GM21786 (cell line): ENCODE measurements around the gene SEMA7A.
A peak's percentile ranks its signal among the peaks of the same experiment; 100 is the strongest.
"Not testable (repeated sequence)": the region's sequence is repeated elsewhere in the genome, so short reads cannot be mapped to it uniquely, and the experiment has no call there.

Experiments used
- ATAC-seq: cut with Tn5 transposase; IDR thresholded peaks from one replicate; pipeline ENCODE4 v1.9.1; 2021; ENCODE audit not compliant: unreplicated experiment

SEMA7A gene

GRCh38 chr15:74433592-74434262 lies at the start of gene SEMA7A:
Gene SEMA7A (minus strand): TSS chr15:74433958. CDS start chr15:74433918, 40 bp downstream.
- ATAC-seq = peak; percentile 49

GRCh38 chr15:74482661-74483060 lies 48.9 kb upstream of the SEMA7A start:
- no peak for ATAC-seq

GRCh38 chr15:74480364-74480763 lies 46.6 kb upstream of the SEMA7A start:
- ATAC-seq = not testable (repeated sequence)

- not testable (repeated sequence) for ATAC-seq
Measured at GRCh38 chr15:74471621-74472020, 37.9 kb upstream of the SEMA7A start.

GRCh38 chr15:74470631-74471395 lies 37.1 kb upstream of the SEMA7A start:
- ATAC-seq = no peak

- ATAC-seq = no peak
Measured at GRCh38 chr15:74468341-74469032, 34.7 kb upstream of the SEMA7A start.

- ATAC-seq = no peak
Measured at GRCh38 chr15:74466570-74466969, 32.8 kb upstream of the SEMA7A start.

- ATAC-seq = no peak
Measured at GRCh38 chr15:74464897-74465296, 31.1 kb upstream of the SEMA7A start.

- ATAC-seq = no peak
Measured at GRCh38 chr15:74464216-74464615, 30.5 kb upstream of the SEMA7A start.

GRCh38 chr15:74463634-74464033 lies 29.9 kb upstream of the SEMA7A start:
- no peak for ATAC-seq

- ATAC-seq = no peak
Measured at GRCh38 chr15:74461847-74462511, 28.2 kb upstream of the SEMA7A start.

- ATAC-seq = peak; percentile 81
Measured at GRCh38 chr15:74460871-74461846, 27.4 kb upstream of the SEMA7A start, which contains the start of gene UBL7. Gene UBL7 (minus strand): TSS chr15:74461160. CDS start chr15:74458867, 2,293 bp downstream.

GRCh38 chr15:74460298-74460697 lies 26.5 kb upstream of the SEMA7A start:
- no peak for ATAC-seq

GRCh38 chr15:74459798-74460197 lies 26.0 kb upstream of the SEMA7A start:
- not testable (repeated sequence) for ATAC-seq

- ATAC-seq = no peak
Measured at GRCh38 chr15:74458473-74458872, 24.7 kb upstream of the SEMA7A start.

GRCh38 chr15:74457036-74457435 lies 23.3 kb upstream of the SEMA7A start:
- not testable (repeated sequence) for ATAC-seq

GRCh38 chr15:74454764-74455500 lies 21.2 kb upstream of the SEMA7A start:
- ATAC-seq = no peak

GRCh38 chr15:74453925-74454763 lies 20.4 kb upstream of the SEMA7A start:
- ATAC-seq = no peak
